HG03045 (cell line): ENCODE measurements around the gene MDN1.

Source experiments
- ATAC-seq: cut with Tn5 transposase; IDR thresholded peaks from one replicate; pipeline ENCODE4 v1.9.1; 2021; ENCODE audit warnings: mild to moderate bottlenecking, moderate library complexity; ENCODE audit not compliant: unreplicated experiment

Gene MDN1

DNA sequence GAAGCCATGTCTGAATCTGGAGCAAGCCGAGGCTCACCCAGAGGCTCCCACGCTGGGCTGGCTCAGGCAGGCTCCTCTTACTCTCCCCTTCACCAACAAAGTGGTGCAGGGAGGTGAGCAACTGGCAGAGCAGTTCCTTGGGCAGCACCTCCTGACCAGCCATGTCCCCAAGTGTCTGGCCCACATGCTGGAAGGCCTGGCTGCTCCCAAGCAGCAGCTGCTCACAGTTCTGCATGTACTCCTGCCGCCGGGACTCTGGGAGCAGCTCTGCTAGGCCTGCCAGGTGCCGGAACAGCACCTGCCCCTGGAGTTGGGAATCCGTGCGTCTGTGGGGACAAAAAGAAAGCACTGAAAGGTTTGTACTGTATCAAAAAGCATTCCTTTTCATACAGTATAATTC is 123.9 kb downstream of the MDN1 start:
- ATAC-seq: no peak

DNA sequence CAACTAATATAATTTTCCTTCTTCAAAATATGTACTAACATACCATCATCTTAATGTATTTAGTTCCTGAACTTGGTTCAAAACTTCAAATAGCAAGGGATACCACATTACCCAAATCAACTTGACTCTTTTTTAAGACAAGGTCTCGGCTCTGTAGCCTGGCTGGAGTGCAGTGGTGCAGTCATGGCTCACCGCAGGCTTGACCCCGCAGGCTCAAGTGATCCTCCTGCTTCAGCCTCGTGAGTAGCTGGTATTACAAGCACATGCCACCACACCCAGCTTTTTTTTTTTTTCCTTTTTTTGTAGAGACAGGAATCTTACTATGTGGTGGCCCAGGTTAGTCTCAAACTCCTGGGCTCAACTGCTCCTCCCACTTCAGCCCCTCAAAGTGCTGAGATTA is 125.2 kb downstream of the MDN1 start:
- no peak for ATAC-seq

DNA sequence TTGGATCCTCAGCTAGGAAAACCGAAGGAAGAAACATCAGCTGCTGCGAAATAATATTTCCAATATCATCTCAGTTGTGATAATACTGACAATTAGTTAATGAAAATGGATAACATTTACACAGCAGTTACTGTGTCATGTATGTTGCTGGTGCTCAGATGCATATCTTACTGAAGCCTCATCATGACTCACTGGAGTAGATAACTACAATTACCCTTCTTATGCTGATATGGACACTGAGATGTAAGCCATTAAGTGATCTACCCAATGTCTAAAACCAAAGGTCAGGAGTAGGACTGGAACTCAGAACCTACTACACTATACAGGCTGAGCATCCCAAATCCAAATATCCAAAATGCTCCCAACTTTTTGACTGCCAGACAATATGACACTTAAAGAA is 126.4 kb downstream of the MDN1 start:
- no peak for ATAC-seq

- ATAC-seq: no peak
Observed at GRCh38 chr6:89692256-89692655, 127.3 kb downstream of the MDN1 start.

GRCh38 chr6:89690944-89691324 is 128.7 kb downstream of the MDN1 start:
- no peak for ATAC-seq

GRCh38 chr6:89689732-89690131 is 129.9 kb downstream of the MDN1 start:
- ATAC-seq: no peak

DNA sequence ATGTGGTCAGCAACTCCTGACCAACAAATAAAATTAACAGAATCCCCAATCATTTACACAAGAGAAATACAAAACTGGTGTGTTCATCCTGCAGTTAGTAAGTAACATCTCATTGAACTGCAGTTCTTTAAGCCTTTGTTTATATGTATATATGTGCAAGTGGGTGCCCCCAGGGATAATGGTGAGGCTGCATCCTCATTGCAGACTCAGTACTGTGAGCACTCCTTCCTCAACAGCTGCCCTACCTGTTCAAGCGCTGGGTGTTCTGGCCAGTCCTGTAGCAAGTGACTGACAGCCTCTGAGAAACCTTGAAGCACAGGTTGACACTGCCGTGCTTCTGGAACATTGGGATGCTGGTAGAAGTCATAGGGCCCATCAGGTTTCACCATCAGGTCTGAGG is 131.3 kb downstream of the MDN1 start:
- no peak for ATAC-seq

DNA sequence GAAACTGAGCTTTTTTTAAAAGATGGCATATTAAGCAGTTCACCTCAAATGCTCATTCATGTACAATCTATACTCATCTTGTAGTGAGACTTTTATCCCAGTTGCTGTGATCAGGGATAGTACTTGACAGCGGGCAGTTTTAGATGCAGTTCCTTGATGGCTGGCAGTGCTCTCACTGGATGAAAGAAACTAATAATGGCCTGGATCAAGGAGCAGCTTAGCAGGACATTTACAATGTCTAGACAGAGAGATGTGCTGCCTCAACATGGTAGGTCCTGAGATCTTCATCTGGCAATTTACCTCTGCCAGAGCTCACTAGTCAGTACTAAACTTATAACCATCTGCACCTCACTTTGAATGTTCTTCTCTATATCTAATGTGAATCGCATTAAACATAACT is 134.3 kb downstream of the MDN1 start:
- no peak for ATAC-seq

DNA sequence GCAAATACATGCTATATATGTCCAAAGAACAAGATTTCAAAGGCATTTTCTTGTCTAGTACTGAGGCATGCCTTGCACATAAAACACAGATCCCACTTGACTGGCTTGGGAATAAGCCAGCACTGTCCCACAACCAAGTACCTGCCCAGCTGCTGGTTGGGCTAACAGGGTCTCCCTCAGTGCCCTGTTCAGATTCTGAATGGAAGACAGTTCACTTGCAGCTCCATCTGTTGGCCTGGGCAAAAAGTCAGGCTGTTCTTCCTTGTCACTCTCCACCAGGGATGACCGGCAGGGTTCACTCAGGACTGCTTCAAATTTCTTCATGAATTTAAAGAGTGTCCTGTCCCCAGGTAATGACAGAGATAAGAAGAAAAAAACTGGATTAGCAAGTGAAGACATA is 136.6 kb downstream of the MDN1 start:
- ATAC-seq: no peak

DNA sequence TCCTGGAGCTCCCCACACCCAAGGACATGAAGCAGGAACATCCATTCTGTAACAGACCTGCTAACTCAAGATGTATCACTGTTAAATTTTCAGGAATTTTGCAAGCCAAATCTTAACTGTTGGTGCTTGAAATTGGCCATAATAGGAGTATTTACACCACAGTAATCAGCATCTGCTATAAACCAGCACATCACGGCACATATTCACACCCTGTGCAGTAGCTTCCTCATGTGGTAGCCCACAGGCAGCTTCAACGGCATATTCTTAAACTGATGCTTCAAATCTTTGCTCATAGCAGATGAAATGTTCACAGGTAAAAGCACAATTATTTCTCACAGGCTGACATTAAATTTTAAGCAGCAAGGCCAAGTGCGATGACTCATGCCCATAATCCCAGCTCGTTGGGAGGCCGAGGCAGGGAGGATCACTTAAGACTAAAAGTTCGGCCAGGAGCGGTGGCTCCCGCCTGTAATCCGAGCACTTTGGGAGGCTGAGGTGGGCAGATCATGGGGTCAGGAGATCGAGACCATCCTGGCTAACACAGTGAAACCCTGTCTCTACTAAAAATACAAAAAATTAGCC is 137.5 kb downstream of the MDN1 start:
- ATAC-seq: no peak

GRCh38 chr6:89680551-89680950 is 139.0 kb downstream of the MDN1 start:
- no peak for ATAC-seq

DNA sequence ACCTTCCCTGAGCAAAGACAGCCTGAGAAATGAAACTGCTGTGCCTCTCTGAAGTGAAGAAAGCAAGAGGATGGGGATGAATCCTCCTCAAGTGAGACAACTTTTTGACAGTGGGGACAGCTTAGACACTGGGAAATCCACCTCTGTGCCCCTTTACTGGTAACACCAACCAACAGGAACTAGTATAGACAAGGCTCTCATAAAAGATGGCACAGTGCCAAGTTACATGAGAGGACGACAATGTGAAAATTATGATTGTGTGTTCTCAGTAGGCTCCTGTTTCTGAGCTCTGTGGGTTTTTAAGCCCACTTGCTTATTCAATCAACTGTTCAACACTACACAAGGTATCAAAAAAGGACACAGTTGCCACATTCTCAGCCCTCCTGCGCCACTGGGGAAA is 139.4 kb downstream of the MDN1 start:
- no peak for ATAC-seq

GRCh38 chr6:89679215-89680120 is 140.1 kb downstream of the MDN1 start:
- no peak for ATAC-seq

DNA sequence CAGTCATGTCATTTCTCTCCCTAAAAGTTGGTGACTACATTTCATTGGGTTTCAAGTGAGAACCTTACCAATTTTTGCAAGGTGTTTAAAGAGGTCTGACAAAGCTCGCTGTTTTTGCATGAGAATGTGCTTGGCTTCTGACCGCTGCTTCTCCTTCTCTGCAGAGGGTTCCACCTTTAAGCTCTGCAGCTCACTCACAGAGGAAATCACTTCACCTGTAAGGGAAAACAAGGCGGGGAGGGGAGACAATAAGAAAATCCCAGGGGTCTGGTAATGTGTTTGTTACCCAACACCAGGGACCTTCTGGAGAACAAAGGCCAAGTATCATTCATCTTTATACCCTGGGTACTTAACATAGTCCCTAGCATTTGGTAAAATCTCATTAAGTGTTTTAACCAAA is 141.1 kb downstream of the MDN1 start:
- no peak for ATAC-seq

DNA sequence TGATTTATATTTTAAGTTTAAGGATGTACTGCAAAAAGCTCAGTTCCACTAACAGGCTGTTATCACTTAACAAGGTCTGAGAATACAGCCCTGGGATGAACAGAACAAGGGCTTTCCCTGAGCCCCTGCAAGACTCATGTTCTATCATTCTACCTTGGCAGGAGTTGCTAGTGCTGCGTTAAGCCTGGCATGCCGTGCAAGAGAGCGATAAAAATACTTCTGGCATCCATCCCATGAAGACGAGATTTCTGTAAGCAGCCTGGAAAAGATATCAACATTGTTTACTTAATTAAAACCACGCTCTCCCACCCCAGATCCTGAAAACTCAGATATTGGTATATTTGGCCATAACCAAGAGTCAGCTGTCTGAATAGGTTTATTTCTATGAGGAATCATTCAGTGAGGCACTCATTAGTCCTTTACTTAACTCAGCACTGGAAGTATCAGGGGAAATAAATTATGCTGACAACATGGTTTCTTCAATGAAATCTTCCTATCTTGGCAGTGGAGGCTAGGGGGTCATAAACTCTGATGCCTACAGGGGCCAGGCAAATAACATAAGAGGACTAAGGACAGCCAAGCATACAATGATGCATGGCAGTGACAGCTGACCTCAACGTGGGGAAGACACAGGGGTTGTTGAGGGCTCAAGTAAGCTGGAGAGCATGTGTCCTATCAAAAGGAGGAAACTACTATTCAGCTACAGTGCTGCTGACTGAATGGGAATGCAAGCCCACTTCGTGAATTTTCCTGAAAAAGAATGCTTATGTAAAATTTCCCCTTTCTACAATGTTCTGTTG is 143.4 kb downstream of the MDN1 start:
- no peak for ATAC-seq

- ATAC-seq: no peak
Observed at GRCh38 chr6:89670935-89671565, 148.5 kb downstream of the MDN1 start.

DNA sequence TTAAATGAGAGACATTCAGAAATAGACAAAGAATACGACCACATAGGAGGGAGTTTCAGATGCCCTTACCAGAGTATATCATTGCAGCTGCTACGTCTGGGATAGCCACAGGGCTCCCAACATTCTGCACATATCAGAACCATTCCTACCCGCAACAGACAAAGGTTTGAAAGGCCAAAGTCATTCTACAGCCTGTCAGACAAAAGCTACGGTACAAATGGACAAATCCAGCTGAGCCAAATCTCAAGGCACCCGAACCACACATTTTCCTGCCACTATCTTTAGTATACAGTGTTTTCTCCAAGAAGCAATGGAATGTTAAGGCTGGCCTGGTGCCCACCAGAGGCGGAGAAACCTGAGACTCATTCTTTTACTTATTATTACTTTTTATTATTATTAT is 150.6 kb downstream of the MDN1 start:
- ATAC-seq: no peak

DNA sequence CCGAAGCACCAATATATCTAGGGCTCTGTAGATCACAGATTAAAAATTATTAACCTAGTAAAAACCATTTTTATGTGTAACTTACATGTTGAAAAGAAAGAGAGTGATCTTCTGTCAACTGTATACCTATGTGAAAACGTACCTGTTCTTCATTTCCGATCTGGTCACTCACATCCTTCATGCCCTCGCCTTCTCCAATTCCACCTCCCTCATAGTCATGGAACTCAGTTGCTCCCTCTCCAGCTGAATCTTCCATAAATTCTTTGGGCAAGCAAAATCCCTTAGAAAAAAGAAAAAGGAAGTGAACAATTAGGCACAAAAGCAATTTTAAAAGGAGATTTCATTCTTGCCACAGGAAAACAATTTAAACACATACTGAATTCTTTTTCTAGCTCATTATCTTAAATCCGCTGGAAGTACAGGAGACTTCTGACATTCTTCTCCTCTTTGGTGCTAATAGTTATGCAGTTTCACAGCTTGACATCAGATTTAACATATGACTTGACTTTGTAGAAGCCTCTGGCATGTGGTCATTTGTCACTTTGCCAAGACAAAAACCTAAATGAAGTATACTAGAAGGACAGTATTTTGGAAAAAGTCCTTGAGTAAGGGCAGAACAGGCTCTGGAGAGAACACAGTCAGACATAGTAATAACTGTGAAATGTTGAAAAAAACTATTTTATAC is 151.6 kb downstream of the MDN1 start:
- no peak for ATAC-seq

DNA sequence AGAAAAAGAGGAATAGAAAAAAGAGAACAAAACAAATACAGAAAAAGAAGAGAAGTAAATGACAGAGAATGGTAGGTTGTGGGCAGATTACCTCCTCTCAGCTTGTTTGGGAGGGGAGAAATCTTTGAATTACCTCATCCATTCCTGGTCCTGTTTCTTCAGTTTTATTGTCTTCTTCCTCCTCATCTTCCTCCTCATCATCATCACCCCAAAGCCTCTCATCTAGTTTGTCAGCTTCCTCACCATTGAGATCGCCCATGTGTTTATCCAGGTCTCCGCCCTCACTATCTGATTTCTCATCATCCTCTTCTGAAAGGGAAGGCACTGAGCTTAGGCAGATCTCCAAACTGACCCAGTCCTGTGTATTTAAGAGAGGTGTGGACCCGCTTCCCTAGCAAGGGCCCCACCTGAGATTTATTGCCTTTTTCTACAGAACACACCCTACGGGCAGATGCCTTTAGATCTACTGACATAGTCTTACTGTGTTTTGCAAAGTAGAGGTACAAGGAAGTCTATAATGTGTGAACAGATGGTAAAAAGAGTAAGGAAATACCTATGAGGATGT is 156.9 kb downstream of the MDN1 start:
- no peak for ATAC-seq

DNA sequence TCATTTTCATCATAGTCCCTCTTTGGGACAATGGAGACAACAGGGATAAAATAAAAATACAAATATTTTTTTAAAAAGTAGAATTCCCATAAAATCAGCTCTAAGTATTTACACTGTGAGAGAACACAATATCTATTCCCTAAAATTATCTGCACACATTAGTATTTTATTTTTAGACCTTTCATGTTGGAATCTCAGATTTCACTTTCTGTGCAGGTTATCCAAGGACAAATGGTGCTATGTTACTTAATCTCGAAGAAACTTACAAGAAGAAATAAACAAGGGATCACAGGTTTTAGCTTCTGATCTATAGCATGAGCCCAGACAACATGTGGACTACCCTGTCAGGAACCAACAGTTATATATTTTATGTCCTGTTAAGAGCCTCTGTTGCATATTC is 158.0 kb downstream of the MDN1 start:
- ATAC-seq: no peak
